ENCODE results near the gene PIP5K1B.
"Not testable (repeated sequence)": the region's sequence is repeated elsewhere in the genome, so short reads cannot be mapped to it uniquely, and the experiment has no call there.

The PIP5K1B gene

DNA sequence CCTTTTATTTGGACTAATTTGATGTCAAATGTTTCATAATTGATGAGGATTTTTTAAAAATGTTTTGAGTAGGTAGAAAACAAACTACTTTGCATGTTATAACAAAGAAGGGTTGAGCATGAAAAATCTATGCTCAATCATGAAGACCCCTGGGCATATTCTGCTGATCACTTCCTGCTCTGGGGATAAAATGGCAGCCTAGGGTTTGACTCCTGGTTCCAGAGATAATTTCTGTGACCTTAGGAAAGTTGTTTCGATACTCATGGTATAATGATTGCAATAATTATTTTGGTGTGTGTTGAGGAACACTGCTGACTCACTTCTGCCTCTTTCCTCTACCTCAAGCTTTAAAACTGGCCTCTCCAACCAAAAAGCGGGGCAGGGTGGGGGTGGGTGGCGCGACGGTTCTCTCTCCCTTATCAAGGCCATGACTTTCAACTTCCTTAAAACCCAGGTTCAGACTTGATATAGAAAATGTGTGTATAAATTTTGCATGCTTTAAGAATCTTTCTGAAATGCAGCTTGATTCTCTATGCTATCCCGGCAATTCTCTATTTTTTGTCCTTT is 6.0 kb upstream of the PIP5K1B start:
- no peak overlapping the region for H3K4me3 ChIP-seq (ENCODE audit: low read depth, low read length)
- TF ChIP-seq, protein P1, sequence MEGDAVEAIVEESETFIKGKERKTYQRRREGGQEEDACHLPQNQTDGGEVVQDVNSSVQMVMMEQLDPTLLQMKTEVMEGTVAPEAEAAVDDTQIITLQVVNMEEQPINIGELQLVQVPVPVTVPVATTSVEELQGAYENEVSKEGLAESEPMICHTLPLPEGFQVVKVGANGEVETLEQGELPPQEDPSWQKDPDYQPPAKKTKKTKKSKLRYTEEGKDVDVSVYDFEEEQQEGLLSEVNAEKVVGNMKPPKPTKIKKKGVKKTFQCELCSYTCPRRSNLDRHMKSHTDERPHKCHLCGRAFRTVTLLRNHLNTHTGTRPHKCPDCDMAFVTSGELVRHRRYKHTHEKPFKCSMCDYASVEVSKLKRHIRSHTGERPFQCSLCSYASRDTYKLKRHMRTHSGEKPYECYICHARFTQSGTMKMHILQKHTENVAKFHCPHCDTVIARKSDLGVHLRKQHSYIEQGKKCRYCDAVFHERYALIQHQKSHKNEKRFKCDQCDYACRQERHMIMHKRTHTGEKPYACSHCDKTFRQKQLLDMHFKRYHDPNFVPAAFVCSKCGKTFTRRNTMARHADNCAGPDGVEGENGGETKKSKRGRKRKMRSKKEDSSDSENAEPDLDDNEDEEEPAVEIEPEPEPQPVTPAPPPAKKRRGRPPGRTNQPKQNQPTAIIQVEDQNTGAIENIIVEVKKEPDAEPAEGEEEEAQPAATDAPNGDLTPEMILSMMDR (IDR thresholded peaks at IDR 0.05; ENCODE audit: low read depth, low read length): no peak

DNA sequence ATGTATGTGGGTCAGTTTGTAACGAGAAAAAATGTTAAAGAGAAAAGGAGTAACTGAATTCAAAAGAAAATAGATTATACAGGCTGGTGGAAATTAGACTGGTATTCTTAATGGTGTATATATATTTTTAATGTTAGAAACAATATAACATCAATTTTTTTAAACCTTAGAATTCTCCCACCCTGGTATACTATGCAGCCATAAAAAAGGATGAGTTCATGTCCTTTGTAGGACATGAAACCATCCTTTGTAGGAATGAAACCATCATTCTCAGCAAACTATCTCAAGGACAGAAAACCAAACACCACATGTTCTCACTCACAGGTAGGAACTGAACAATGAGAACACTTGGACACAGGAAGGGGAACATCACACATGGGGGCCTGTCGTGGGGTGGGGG is 5.4 kb upstream of the PIP5K1B start:
- H3K4me3 ChIP-seq (ENCODE audit: low read depth, low read length): not testable (repeated sequence)

DNA sequence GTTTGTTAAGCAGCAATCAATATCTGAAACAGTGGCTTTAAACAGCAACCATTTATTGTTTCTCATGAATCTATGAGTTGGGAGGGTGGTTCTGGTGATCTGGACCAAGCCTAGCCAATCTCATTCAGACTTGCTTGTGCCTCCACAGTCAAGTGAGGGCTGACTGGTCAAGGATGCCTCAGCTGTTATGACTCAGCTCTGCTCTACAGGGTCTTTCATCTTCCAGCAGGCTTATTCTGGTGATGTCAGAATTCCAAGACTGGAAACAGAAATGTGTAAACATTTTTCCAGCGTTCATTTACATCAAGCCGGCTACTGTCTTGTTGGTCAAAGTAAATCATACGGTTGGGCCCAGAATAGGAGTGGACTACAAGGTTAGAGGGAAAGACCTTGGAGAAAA is 2.5 kb upstream of the PIP5K1B start:
- TF ChIP-seq, protein P1 (IDR thresholded peaks at IDR 0.05; ENCODE audit: low read depth, low read length): no peak
- no peak overlapping the region for H3K4me3 ChIP-seq (ENCODE audit: low read depth, low read length)

DNA sequence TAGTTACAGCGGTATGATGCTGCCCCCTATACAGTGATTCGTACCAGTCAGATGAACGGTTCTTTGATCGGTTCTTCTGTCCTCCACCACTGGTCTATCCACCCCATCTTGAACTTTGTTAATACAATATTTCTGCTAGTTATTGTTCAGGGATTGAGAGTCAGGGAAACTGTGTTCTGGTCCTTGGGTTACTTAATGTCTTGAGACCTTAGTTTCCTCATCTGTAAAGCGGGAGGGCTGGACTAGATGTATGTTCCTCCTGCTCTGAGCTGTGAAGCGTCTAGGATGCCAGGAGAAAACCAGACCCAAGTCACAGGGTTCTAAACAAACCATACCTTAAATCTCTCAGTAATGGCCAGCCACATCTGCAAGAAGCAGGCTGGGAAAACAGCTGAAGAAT is 1.4 kb upstream of the PIP5K1B start:
- no peak overlapping the region for H3K4me3 ChIP-seq (ENCODE audit: low read depth, low read length)
- TF ChIP-seq, protein P1 (IDR thresholded peaks at IDR 0.05; ENCODE audit: low read depth, low read length): no peak

DNA sequence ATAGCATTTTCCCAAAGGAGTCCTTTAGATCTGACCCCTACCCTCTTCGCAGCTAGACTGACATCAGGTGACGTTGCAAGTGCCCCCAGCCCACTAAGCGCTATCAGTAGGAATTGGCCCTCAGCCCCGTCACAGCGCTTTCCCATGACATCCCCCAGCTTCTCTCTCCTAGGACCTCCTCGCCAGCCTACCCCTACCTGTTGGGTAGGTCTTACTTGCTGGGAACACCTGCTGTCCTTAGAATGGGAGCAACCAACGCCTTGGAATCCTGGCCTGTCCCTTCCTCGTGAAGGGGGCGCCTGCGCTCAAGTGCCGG is 584 bp upstream of the PIP5K1B start:
- TF ChIP-seq, protein P1 (IDR thresholded peaks at IDR 0.05; ENCODE audit: low read depth, low read length): no peak
- no peak overlapping the region for H3K4me3 ChIP-seq (ENCODE audit: low read depth, low read length)

DNA sequence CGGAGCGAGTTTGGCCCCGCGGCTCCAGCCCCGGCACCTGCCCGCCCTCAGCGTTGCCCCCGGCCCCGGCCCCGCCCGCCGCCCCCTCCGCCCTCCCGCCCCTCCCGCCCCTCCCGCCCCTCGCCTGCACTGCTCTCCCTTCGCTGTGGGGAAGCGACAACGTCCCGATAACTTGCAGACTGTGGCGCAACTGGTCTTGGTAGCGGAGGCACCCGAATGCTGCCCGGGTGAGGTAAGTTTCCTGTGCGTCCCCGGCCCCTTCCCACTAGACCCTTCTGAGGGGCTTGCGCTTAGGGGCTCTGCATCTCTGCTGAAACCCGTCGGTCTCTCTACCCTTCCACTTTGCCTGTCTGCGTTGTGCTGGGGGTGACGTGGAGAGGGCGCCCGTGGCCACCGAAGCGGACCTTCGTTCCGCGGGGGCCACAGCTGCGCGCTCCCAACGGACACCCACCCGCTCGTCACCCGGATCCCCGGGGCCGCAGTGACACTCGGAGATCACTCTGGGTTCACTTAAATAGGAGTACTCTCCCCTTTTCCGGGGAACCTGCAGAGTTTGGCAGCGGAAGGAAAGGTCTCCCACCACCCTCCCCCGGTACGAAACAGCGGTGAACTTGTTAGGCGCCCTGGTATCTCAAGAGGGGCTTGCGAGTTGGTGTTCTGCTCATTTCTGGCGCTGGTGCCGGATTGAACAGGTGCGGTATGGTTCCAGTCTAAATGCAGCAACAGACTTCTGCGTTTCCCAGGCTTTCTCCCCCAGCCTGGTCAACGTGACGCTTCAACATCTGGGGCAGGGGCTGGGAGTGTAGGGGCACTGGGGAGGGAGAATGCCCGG is 707 bp downstream of the PIP5K1B start:
- peak overlapping the region; percentile 48 for H3K4me3 ChIP-seq (ENCODE audit: low read depth, low read length)
- TF ChIP-seq, protein P1 (IDR thresholded peaks at IDR 0.05; ENCODE audit: low read depth, low read length): no peak

DNA sequence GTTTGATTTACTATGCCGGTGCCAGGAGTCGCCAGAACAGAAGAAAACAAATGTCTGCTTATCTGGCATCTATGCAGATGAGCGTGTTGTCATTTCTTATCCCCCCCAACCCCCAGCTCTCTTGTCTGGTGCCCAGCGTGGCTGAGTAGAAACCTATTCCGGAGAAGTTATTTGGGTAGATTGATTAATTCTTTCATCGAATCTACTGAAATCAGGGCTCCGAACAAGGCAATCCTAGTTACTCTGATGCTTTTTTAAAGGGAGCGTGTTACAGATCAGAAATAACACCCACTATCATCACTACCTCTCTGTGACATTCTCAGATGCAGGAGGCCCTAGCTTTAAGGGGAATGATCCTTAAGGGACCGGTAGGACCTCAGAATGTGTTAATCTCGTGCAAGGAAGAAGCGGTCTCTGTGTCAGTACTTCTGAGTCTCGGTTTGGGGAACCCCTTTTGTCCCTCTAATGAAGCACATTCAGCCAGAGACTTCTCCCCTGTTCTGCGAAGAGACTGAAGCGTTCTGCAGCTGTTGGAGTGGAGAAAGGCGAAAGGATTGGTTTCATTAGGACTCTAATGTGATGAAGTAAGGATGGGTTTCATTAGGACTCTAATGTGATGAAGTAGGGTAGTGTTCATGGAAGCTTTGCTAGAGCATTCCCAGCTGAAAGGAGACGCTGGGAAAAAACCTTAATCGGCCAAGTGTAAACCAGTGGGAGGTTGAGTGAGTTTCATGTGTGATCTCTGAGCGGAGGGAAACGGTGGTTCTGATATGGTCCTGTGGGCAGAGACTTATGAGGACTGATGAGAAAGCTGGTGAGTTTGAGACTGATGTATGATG is 1.5 kb downstream of the PIP5K1B start:
- TF ChIP-seq, protein P1 (IDR thresholded peaks at IDR 0.05; ENCODE audit: low read depth, low read length): no peak
- no peak overlapping the region for H3K4me3 ChIP-seq (ENCODE audit: low read depth, low read length)
